HepG2 (cell line): ENCODE results near the gene CAMTA1. TPM values are rescaled to one million over a fixed set of nuclear protein-coding genes. Genes with fewer than 3 reads are reported as not detected.

ENCODE experiments used
- ATAC-seq: fragments of 200-7000 bp; cut with Tn5 transposase; 3 replicates; pipeline ENCODE4 v1.9.1; 2020; ENCODE audit warnings: mild to moderate bottlenecking, moderate library complexity
- BruUV-seq: library from RNA; stranded (reverse); fragments of 400-500 nt; replicated peaks from 2 replicates; lab custom pipeline; 2021; lab: Mats Ljungman, UMichigan
- CTCF ChIA-PET: fragments of 300-600 bp; formaldehyde crosslinking; extraction: SDS; loops from one replicate; lab custom pipeline; 2021; ENCODE audit warnings: low total read pairs, inconsistent platforms, low intra/inter-chr PET ratio; lab: Yijun Ruan, JAX
- POLR2A ChIA-PET: fragments of 350-600 bp; sonication (Branson Sonifier 250); formaldehyde crosslinking; loops from one replicate; lab custom pipeline; 2020; ENCODE audit warnings: antibody characterized with exemption, inconsistent platforms; lab: Yijun Ruan, JAX
- DNase-seq: peaks from one replicate; pipeline ENCODE4 v3.0.0-alpha.2; 2015; ENCODE audit warnings: low spot score
- FAIRE-seq: peaks from 3 replicates; lab custom pipeline; 2011; peaks lifted over from hg19 to GRCh38; lab: Jason Lieb, UNC
- H2AFZ ChIP-seq: one replicate; pipeline ENCODE4 v1.6.1; 2011; ENCODE audit warnings: low read length, inconsistent platforms
- H3K27ac ChIP-seq: fragments of 300-600 bp; 3 replicates; pipeline ENCODE4 v1.8.0; 2011; ENCODE audit warnings: mixed run types, mild to moderate bottlenecking, mixed read lengths, low read length, inconsistent platforms; ENCODE audit not compliant: insufficient read depth; ENCODE audit errors: extremely low read length
- H3K27me3 ChIP-seq, 2 experiments: fragments of 200-600 bp in 1 of 2; 2 replicates in 1 of 2; 3 replicates in 1 of 2; pipeline versions ENCODE4 v1.6.0 to v1.8.0; 2011; ENCODE audit warnings: low read length in 2 of 2, mild to moderate bottlenecking in 2 of 2, moderate library complexity in 2 of 2, inconsistent platforms in 1 of 2; ENCODE audit not compliant: insufficient read depth in 2 of 2, control insufficient read depth in 1 of 2
- H3K36me3 ChIP-seq, 2 experiments: fragments of 200-600 bp in 1 of 2; replicated peaks in 1 of 2; 2 replicates in 1 of 2; 3 replicates in 1 of 2; pipeline versions ENCODE4 v1.5.1 to v1.8.0; 2011; ENCODE audit warnings: low read length in 2 of 2, inconsistent platforms in 1 of 2; ENCODE audit not compliant: insufficient read depth in 2 of 2, control insufficient read depth in 1 of 2
- H3K4me1 ChIP-seq: 2 replicates; pipeline ENCODE4 v1.5.1; 2012; ENCODE audit warnings: low read length, inconsistent platforms; ENCODE audit not compliant: insufficient read depth
- H3K4me2 ChIP-seq: 2 replicates; pipeline ENCODE4 v1.6.0; 2011; ENCODE audit warnings: low read depth, low read length, inconsistent platforms
- H3K4me3 ChIP-seq, 3 experiments: fragments of 200-600 bp in 1 of 3; sonication (generic), shearing (Covaris generic) in 1 of 3; replicated peaks in 1 of 3; 2 replicates each; pipeline ENCODE4 v1.5.1; 2011 to 2016; ENCODE audit warnings: low read length in 3 of 3, inconsistent platforms in 2 of 3, low read depth in 2 of 3, mild to moderate bottlenecking in 2 of 3, control low read depth in 1 of 3, mixed read lengths in 1 of 3; ENCODE audit not compliant: insufficient read depth in 1 of 3
- H3K79me2 ChIP-seq: one replicate; pipeline ENCODE4 v1.6.1; 2011; ENCODE audit warnings: low read length, inconsistent platforms; ENCODE audit not compliant: insufficient read depth
- H3K9ac ChIP-seq: 2 replicates; pipeline ENCODE4 v1.6.0; 2011; ENCODE audit warnings: mild to moderate bottlenecking, low read depth, low read length, inconsistent platforms; ENCODE audit not compliant: insufficient read depth
- H3K9me3 ChIP-seq: 2 replicates; pipeline ENCODE4 v1.5.1; 2012; ENCODE audit warnings: mild to moderate bottlenecking, low read length
- H4K20me1 ChIP-seq: 2 replicates; pipeline ENCODE4 v1.6.0; 2011; ENCODE audit warnings: inconsistent platforms, mild to moderate bottlenecking, low read length, moderate library complexity; ENCODE audit not compliant: insufficient read depth
- ARNT2 ChIP-seq: sonication (generic); formaldehyde crosslinking; IDR thresholded peaks from 2 replicates; pipeline ENCODE4 v1.8.0; 2022; ENCODE audit warnings: mild to moderate bottlenecking, low read depth, missing genetic modification reagents, moderate library complexity
- CHCHD3 ChIP-seq: sonication (generic); formaldehyde crosslinking; IDR thresholded peaks from 2 replicates; pipeline ENCODE4 v1.8.0; 2022; ENCODE audit warnings: mild to moderate bottlenecking, missing genetic modification reagents, moderate library complexity
- ERF ChIP-seq: IDR thresholded peaks from 2 replicates; pipeline ENCODE4 v1.6.1; 2018; ENCODE audit warnings: missing biosample characterization, missing genetic modification reagents
- KMT2A ChIP-seq: sonication (generic); formaldehyde crosslinking; IDR thresholded peaks from 2 replicates; pipeline ENCODE4 v1.4.0; 2020; ENCODE audit warnings: missing genetic modification reagents
- MED8 ChIP-seq: sonication (generic); formaldehyde crosslinking; IDR thresholded peaks from 2 replicates; pipeline ENCODE4 v1.8.1; 2023; ENCODE audit warnings: mild to moderate bottlenecking, missing genetic modification reagents; ENCODE audit not compliant: insufficient replicate concordance
- NRL ChIP-seq: sonication (generic); formaldehyde crosslinking; IDR thresholded peaks from 2 replicates; pipeline ENCODE4 v1.5.0; 2020; ENCODE audit warnings: missing genetic modification reagents, mild to moderate bottlenecking, moderate library complexity, borderline replicate concordance
- TOPORS ChIP-seq: sonication (generic); formaldehyde crosslinking; IDR thresholded peaks from 2 replicates; pipeline ENCODE4 v1.8.0; 2023; ENCODE audit warnings: mild to moderate bottlenecking, missing genetic modification reagents
- XRCC5 ChIP-seq: fragments of 200-400 bp; formaldehyde crosslinking; optimal IDR thresholded peaks from 2 replicates; pipeline ENCODE3; 2017; ENCODE audit warnings: mild to moderate bottlenecking, low read length
- ZNF207 ChIP-seq: fragments of 450-650 bp; IDR thresholded peaks from 2 replicates; pipeline ENCODE4 v1.6.1; 2016; ENCODE audit warnings: antibody characterized with exemption, borderline replicate concordance
- ZNF232 ChIP-seq: sonication (generic); formaldehyde crosslinking; IDR thresholded peaks from 2 replicates; pipeline ENCODE4 v1.4.0; 2020; ENCODE audit warnings: missing genetic modification reagents, borderline replicate concordance
- ZNF7 ChIP-seq: IDR thresholded peaks from 2 replicates; pipeline ENCODE4 v1.6.1; 2016; ENCODE audit warnings: missing biosample characterization, missing genetic modification reagents
- ZNF766 ChIP-seq: sonication (generic); formaldehyde crosslinking; IDR thresholded peaks from 2 replicates; pipeline ENCODE4 v1.5.0; 2020; ENCODE audit warnings: missing genetic modification reagents, borderline replicate concordance
- ZNF782 ChIP-seq: sonication (generic); formaldehyde crosslinking; IDR thresholded peaks from 2 replicates; pipeline ENCODE4 v1.4.0; 2020; ENCODE audit warnings: missing genetic modification reagents, mild to moderate bottlenecking, borderline replicate concordance
- WGBS: methylation state at CpG from one replicate; pipeline ENCODE4 v1.1.6; 2017; ENCODE audit warnings: low lambda C conversion rate; 5-methylcytosine and 5-hydroxymethylcytosine counted together
- in situ Hi-C: cut with HindIII; loops from 2 replicates; pipeline ENCODE4 v1.10.0; 2017; ENCODE audit warnings: low pct_unique_long_range_greater_than_20kb; ENCODE audit not compliant: extremely low pct_ligation_motif_present
- intact Hi-C: fragments of 100-400 bp; cut with micrococcal nuclease; formaldehyde crosslinking; loops from one replicate; pipeline ENCODE4 v1.10.0; 2022; ENCODE audit not compliant: unreplicated experiment
- polyA plus RNA-seq, 8 experiments: library from polyadenylated mRNA; depleted of rRNA in 3 of 8; stranded (reverse) in 7 of 8; unstranded in 1 of 8; fragments of >200 nt; fragmentation: Illumina TruSeq in 4 of 8; extraction: Trizol in 4 of 8; gene quantifications; 2 replicates each; pipeline versions ENCODE4 v1.2.1 to v1.2.3, GENCODE V29; 2011 to 2016; ENCODE audit warnings: low read depth in 4 of 8, missing spikeins in 1 of 8, mixed read lengths in 1 of 8; ENCODE audit not compliant: insufficient read depth in 1 of 8
- total RNA-seq, 5 experiments: library from RNA; depleted of rRNA; stranded (reverse); fragments of >200 nt; fragmentation: Illumina TruSeq; extraction: Trizol; gene quantifications; 2 replicates each; pipeline ENCODE4 v1.2.3, GENCODE V29; 2016; ENCODE audit warnings: low read depth in 1 of 5
- TF ChIP-seq, protein P1 (sequence below): sonication (generic); formaldehyde crosslinking; IDR thresholded peaks from 2 replicates; pipeline ENCODE4 v1.4.0; 2020; ENCODE audit warnings: missing genetic modification reagents
- TF ChIP-seq, protein P2 (sequence below): sonication (generic); formaldehyde crosslinking; IDR thresholded peaks from 2 replicates; pipeline ENCODE4 v1.8.0; 2022; ENCODE audit warnings: missing genetic modification reagents, mild to moderate bottlenecking, borderline replicate concordance
- TF ChIP-seq, protein P3 (sequence below): sonication (generic); formaldehyde crosslinking; IDR thresholded peaks from 2 replicates; pipeline ENCODE4 v1.8.0; 2022; ENCODE audit warnings: mild to moderate bottlenecking, missing genetic modification reagents, borderline replicate concordance
- TF ChIP-seq, protein P4 (sequence below): sonication (generic); IDR thresholded peaks from 2 replicates; pipeline ENCODE4 v1.6.1; 2016; ENCODE audit warnings: low read depth, borderline replicate concordance

The CAMTA1 gene
- total and polyA plus RNA-seq, 2 of the 13 experiments (the other 11 are each of a cell fraction or from before 2014, with no cell fraction given): 25.0 to 36.4 TPM

DNA sequence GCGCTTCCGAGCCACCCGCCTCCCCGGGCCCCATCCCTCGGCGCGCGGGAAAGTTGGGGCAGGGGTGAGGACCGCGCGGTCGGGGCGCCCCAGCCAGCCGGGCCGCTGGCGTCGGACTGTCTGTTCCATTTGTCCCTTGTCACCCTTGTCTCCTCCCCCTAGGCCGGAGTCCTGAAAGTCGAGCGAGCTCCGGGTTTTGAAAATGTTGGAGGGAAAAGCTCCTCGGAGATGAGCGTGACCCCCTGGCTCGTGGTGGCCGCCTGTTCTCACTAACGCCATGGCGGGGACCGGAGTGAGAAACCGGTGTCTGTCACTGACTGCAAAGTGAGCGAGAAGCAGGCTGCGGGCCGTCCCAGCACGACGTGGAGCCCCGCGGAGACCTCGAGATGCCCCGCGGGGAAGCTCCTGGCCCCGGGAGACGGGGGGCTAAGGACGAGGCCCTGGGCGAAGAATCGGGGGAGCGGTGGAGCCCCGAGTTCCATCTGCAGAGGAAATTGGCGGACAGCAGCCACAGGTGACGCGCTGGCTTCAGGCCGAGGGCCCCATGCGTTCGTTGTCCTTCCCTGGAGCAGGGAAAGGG lies 999.3 kb downstream of the CAMTA1 start (continued):
- TF ChIP-seq, protein P1, sequence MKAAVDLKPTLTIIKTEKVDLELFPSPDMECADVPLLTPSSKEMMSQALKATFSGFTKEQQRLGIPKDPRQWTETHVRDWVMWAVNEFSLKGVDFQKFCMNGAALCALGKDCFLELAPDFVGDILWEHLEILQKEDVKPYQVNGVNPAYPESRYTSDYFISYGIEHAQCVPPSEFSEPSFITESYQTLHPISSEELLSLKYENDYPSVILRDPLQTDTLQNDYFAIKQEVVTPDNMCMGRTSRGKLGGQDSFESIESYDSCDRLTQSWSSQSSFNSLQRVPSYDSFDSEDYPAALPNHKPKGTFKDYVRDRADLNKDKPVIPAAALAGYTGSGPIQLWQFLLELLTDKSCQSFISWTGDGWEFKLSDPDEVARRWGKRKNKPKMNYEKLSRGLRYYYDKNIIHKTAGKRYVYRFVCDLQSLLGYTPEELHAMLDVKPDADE (CRISPR knock-in tag): no peak

DNA sequence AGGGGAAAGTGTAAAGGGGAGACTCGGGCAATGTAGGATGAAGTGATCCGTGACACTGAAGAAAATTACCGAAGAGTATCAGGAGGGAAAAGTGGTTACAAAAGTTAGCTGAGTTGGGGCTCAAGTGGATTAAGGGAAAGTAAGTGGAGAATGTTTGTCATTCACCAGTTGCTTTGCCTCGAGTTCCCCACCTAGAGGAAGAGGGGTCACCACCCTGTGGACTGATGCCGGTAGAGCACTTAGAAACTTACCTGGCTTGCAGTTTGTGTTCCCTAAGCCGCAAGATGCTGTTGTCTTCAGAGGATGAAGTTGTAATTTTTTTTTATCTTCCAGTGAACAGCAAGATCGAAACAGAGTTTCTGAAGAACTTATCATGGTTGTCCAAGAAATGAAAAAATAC lies 999.9 kb downstream of the CAMTA1 start:
- BruUV-seq: no TSS peak
- in situ Hi-C loops (no loop called here), intact Hi-C loops (no loop called here)
- peaks cover 0 to 17% of the 10 kb centered on the region in 2 experiments; a peak in 1 of 5 replicates for H3K36me3 ChIP-seq
- FAIRE-seq (no peak), DNase-seq (no peak), ATAC-seq (no peak)
- TF ChIP-seq TOPORS (CRISPR knock-in tag): no peak
- no peak for TF ChIP-seq ARNT2 (CRISPR knock-in tag)
- TF ChIP-seq XRCC5: no peak
- no peak for TF ChIP-seq ZNF7
- no peak for TF ChIP-seq KMT2A (CRISPR knock-in tag)
- no peak for TF ChIP-seq ZNF766 (CRISPR knock-in tag)
- TF ChIP-seq, protein P2, sequence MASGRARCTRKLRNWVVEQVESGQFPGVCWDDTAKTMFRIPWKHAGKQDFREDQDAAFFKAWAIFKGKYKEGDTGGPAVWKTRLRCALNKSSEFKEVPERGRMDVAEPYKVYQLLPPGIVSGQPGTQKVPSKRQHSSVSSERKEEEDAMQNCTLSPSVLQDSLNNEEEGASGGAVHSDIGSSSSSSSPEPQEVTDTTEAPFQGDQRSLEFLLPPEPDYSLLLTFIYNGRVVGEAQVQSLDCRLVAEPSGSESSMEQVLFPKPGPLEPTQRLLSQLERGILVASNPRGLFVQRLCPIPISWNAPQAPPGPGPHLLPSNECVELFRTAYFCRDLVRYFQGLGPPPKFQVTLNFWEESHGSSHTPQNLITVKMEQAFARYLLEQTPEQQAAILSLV (CRISPR knock-in tag): no peak
- TF ChIP-seq NRL (CRISPR knock-in tag): no peak
- TF ChIP-seq CHCHD3: no peak
- no peak for TF ChIP-seq ZNF782 (CRISPR knock-in tag)
- no peak for TF ChIP-seq MED8 (CRISPR knock-in tag)
- TF ChIP-seq, protein P3, sequence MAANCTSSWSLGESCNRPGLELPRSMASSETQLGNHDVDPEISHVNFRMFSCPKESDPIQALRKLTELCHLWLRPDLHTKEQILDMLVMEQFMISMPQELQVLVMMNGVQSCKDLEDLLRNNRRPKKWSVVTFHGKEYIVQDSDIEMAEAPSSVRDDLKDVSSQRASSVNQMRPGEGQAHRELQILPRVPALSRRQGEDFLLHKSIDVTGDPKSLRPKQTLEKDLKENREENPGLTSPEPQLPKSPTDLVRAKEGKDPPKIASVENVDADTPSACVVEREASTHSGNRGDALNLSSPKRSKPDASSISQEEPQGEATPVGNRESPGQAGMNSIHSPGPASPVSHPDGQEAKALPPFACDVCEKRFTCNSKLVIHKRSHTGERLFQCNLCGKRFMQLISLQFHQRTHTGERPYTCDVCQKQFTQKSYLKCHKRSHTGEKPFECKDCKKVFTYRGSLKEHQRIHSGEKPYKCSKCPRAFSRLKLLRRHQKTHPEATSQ (CRISPR knock-in tag): no peak
- TF ChIP-seq, protein P4, sequence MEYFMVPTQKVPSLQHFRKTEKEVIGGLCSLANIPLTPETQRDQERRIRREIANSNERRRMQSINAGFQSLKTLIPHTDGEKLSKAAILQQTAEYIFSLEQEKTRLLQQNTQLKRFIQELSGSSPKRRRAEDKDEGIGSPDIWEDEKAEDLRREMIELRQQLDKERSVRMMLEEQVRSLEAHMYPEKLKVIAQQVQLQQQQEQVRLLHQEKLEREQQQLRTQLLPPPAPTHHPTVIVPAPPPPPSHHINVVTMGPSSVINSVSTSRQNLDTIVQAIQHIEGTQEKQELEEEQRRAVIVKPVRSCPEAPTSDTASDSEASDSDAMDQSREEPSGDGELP: no peak
- TF ChIP-seq ZNF207: no peak
- no peak for TF ChIP-seq ZNF232 (CRISPR knock-in tag)
- TF ChIP-seq ERF (CRISPR knock-in tag): no peak
- CTCF ChIA-PET: no interaction called here
- no peak overlapping the region for H3K9ac ChIP-seq
- H4K20me1 ChIP-seq: no peaks in the 10 kb centered on the region
- no peaks in the 10 kb centered on the region for H3K27me3 ChIP-seq
- H3K79me2 ChIP-seq: no peaks in the 10 kb centered on the region
- no peak overlapping the region for H2AFZ ChIP-seq
- H3K27ac ChIP-seq: peak overlapping the region; percentile 46
- POLR2A ChIA-PET: no interaction called here
- peaks cover 17% of the 10 kb centered on the region for H3K4me1 ChIP-seq
- no peak overlapping the region for H3K4me3 ChIP-seq
- WGBS: 84% methylated on average over 7 of the region's 7 CpGs
- H3K4me2 ChIP-seq: no peak overlapping the region
- peaks cover 5% of the 10 kb centered on the region for H3K9me3 ChIP-seq
